ENCODE measurements around the gene KLHL21. TPM values are rescaled to one million over a fixed set of nuclear protein-coding genes. Genes with fewer than 3 reads are reported as not detected.

The KLHL21 gene
- total RNA-seq, 1 donor from 2014 or later = 26.0 TPM

DNA sequence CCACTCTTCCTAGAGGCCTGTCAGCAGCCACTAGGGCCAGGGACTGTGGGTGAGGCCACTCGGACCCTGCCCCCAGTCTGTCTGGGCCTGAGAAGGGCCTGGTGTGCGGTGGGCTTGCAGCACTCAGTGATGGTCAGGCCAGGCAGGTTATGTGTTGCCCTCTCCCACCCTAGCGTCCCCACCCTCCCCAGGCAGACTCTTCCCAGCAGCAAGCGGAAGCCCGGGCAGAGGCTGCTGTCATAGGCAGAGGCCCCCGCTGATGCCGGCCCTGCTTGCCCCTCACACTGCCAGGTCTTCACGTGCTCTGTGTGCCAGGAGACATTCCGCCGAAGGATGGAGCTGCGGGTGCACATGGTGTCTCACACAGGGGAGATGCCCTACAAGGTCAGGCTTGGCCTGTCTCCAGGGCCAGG is 16.3 kb downstream of the KLHL21 start:
- intact Hi-C loops (cut with micrococcal nuclease) = no loop called here

DNA sequence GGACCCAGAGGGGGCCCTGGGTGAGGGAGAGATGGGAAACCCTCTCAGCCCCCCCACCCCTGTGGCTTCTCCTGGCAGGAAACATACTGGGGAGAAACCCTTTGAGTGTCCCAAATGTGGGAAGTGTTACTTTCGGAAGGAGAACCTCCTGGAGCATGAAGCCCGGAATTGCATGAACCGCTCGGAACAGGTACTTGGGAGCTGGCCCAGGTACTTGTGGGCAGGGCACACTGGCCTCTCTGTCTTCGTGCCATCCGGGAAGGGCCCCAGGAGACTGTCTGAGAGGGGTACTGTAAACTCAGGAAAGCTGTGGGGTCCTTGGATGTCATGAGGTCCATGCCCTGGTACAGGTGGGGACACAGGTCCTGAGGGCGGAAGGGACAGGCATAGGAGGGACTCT is 16.8 kb downstream of the KLHL21 start:
- intact Hi-C loops (cut with micrococcal nuclease) = no loop called here

DNA sequence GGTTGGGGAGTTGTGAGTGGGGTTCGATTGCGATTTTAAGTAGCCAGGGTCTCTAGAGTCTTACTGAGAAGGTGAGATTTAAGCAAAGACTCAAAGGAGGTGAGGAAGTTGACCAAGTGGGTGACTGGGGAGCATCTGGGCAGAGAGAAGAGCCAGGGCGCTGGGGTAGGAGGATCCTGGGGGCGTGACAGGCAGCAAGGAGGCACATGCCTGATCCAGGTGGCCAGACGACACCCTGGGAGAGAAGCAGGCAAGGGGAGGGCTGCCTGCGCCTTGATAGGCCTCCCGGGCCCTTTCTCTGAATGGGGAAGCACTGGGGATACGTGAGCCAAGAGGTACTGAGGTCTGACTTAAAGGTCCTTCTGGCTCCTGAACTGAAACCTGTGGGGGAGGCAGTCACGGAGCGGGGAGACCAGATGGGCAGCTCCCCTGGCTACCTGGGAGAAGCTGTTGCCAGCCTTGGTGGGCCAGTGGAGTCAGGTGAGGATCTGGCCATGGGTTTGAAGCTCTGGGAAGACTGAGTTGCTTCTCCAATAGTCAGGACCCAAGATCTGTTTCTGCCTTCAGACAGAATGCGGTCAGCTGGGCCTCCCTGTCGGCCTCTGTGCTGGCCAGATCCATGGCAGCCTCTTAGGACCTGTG is 17.5 kb downstream of the KLHL21 start:
- intact Hi-C loops (cut with micrococcal nuclease) = no loop called here

DNA sequence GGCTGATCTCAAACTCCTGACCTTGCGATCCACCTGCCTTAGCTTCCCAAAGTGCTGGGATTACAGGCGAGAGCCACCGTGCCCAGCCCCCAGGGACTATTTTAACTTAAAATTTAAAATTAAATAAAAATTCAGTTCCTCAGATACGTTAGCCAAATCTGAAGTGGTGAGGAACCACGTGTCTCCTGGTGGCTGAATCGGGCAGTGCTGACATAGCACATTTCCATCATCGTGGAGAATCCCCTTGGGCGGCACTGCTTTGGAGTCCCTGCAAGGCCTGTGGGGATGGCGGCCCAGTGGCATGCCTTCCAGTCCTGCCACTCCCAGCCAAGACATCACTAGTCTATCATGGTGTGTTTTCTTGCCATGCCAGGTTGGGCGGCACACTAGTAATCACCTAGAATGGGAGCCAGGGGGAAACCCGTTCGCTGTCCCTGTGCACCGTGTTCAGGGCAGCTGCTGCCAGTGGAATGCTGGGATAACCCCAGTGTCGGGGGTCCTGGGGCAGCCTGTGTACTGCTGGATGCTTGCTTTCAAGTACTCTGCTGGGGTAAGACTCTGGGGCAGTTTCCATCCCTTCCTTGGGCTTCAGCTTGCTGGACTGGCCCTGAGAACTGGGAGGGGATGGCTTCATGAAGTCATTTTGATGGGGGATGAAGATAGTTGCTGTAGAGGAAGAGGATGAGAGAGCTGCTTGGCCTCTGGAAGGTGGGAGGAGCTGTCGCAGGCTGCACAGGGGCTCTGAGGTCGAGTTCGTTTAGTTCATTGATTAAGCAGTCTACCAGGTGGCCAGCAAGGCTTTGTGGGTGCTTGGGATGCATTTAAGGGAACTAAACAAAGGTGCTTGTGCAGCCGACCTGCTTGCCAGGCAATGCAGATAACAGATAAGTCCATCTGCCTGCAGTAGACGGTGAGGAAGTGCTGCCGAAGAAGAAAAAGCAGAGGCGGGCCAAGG is 18.3 kb downstream of the KLHL21 start:
- intact Hi-C loops (cut with micrococcal nuclease) = no loop called here

DNA sequence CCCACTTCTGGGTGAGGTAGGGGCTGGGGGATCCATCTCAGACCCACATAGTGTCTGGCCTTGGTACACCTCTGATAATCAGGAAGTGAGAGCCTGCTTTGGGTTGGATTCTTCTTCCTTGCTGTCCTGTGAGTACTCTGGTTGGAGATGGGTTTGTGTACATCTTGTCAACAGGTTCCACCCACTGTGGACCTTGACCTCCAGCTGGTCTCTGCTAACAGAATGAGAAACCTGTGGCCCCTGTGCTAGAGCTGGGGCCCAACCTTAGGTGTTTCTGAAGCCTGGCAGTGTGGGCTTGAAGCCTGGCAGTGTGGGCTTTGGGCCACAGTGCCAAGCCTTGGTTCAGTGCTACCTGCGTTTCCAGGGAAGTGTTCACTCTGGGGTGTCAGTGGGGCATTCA is 20.3 kb downstream of the KLHL21 start:
- intact Hi-C loops (cut with micrococcal nuclease) = no loop called here

DNA sequence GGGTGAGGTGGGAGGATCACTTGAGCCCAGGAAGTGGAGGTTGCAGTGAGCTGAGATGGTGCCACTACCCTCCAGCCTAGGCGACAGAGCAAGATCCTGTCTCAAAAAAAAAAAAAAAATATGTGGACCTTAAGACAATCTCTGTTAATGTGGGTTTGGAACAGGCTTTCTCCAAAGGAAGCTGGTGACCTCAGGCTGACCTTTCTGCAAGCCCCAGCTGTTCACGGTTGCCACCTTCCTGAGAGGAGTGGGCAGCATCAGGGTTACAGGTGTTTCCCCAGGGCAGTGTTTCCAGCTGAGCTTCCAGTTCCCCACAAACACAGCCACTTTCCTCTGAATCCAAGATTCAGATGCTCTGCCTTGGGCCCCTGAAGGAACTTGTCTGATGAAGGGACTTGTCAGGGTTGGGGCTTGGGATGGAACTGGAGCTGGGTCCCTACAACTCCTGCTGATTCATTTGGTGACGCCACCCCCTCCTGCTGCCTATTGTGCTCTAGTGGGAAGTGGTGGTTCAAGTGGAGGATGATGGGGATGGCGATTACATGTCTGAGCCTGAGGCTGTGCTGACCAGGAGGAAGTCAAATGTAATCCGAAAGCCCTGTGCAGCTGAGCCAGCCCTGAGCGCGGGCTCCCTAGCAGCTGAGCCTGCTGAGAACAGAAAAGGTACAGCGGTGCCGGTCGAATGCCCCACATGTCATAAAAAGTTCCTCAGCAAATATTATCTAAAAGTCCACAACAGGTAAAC is 20.9 kb downstream of the KLHL21 start:
- intact Hi-C loops (cut with micrococcal nuclease) = no loop called here

DNA sequence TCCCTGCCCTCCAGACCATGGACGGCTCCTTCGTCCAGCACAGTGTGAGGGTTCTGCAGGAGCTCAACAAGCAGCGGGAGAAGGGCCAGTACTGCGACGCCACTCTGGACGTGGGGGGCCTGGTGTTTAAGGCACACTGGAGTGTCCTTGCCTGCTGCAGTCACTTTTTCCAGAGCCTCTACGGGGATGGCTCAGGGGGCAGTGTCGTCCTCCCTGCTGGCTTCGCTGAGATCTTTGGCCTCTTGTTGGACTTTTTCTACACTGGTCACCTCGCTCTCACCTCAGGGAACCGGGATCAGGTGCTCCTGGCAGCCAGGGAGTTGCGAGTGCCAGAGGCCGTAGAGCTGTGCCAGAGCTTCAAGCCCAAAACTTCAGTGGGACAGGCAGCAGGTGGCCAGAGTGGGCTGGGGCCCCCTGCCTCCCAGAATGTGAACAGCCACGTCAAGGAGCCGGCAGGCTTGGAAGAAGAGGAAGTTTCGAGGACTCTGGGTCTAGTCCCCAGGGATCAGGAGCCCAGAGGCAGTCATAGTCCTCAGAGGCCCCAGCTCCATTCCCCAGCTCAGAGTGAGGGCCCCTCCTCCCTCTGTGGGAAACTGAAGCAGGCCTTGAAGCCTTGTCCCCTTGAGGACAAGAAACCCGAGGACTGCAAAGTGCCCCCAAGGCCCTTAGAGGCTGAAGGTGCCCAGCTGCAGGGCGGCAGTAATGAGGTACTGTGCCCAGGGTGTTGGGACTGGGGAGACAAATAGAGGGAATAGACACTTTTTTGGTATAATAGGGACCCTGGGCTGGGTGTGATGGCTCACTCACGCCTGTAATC is 21.9 kb downstream of the KLHL21 start:
- intact Hi-C loops (cut with micrococcal nuclease) = no loop called here

DNA sequence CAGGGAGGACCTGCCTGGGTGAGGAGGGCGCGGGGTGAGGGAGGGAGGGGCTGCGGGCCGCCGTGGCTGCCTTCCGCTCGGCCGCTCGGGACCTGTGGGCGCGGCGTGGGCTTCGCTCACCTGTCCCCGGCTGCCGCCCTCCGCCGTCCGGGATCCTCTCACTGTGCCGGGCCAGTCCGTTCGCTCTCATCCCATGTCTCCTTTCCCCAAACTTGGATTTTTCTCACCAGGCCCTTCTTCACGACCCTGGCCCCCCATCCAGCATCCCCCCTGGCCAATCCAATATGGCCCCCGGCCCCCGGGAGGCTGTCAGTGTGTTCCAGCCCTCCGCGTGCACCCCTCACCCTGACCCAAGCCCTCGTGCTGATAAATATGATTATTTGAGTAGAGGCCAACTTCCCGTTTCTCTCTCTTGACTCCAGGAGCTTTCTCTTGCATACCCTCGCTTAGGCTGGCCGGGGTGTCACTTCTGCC is 22.5 kb downstream of the KLHL21 start:
- intact Hi-C loops (cut with micrococcal nuclease) = no loop called here

DNA sequence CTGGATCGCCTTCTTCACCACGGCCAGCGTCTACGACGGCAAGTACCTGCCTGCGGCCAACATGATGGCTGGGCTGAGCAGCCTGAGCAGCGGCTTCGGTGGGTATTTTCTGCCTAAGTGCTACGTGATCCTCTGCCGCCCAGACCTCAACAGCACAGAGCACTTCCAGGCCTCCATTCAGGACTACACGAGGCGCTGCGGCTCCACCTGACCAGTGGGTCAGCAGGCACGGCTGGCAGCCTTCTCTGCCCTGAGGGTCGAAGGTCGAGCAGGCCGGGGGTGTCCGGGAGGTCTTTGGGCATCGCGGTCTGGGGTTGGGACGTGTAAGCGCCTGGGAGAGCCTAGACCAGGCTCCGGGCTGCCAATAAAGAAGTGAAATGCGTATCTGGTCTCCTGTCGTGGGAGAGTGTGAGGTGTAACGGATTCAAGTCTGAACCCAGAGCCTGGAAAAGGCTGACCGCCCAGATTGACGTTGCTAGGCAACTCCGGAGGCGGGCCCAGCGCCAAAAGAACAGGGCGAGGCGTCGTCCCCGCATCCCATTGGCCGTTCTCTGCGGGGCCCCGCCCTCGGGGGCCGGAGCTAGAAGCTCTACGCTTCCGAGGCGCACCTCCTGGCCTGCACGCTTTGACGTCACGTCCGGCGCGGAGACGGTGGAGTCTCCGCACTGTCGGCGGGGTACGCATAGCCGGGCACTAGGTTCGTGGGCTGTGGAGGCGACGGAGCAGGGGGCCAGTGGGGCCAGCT is 23.1 kb downstream of the KLHL21 start, which contains the start of gene ZBTB48:
Gene ZBTB48 (plus strand): TSS at position 621 of the 745 bp plus-strand sequence. CDS start 616 bp downstream, outside the sequence.
- intact Hi-C loops (cut with micrococcal nuclease) = loop anchor here (1.0 kb wide), 5 partner anchors 22 to 206 kb away; partner anchors contain the start of genes CAMTA1, NOL9 and PHF13

DNA sequence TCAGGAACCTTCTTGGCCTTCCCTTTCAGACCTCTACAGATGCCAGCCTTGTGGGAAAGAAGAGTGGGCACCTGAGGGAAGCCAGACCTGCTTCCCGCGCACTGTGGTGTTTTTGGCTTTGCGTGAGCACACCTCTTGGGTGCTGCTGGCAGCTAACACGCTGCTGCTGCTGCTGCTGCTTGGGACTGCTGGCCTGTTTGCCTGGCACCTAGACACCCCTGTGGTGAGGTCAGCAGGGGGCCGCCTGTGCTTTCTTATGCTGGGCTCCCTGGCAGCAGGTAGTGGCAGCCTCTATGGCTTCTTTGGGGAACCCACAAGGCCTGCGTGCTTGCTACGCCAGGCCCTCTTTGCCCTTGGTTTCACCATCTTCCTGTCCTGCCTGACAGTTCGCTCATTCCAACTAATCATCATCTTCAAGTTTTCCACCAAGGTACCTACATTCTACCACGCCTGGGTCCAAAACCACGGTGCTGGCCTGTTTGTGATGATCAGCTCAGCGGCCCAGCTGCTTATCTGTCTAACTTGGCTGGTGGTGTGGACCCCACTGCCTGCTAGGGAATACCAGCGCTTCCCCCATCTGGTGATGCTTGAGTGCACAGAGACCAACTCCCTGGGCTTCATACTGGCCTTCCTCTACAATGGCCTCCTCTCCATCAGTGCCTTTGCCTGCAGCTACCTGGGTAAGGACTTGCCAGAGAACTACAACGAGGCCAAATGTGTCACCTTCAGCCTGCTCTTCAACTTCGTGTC is 23.9 kb downstream of the KLHL21 start:
- intact Hi-C loops (cut with micrococcal nuclease) = loop anchor here (1.0 kb wide), 5 partner anchors 23 to 207 kb away; partner anchors contain the start of genes CAMTA1, NOL9 and PHF13

DNA sequence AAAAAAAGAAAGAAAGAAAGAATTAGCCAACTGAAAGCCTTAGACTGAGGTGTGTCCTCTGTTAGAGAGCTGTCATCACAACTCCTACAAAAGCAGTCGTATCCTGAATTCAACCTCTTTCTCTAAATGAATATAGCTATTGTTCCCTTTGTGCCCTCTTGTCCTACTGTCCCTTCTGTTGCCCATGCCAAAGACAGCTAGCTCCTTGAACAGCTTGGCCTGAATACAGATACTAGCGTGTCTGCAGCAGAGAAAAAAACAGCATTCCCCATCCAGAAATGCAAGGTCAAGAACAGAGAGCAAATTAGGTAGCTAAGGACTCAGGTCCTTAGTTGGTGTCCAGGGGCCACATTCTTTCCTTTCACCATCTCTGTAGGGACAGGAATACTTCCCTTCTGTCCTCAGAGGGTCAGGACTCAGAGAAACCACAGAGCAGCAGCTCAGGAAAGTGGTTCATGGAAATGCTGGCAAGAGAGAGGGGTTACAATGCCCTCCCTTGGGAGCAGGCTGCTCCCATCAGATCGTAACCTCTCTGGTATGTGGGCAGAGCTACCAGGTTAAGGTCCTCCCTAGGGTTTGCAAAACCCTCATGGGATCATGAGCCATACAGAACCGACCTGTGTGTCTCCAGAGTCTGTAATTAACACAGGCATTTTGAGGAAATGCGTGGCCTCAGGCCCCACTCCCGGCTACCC is 24.7 kb downstream of the KLHL21 start:
- intact Hi-C loops (cut with micrococcal nuclease) = no loop called here

DNA sequence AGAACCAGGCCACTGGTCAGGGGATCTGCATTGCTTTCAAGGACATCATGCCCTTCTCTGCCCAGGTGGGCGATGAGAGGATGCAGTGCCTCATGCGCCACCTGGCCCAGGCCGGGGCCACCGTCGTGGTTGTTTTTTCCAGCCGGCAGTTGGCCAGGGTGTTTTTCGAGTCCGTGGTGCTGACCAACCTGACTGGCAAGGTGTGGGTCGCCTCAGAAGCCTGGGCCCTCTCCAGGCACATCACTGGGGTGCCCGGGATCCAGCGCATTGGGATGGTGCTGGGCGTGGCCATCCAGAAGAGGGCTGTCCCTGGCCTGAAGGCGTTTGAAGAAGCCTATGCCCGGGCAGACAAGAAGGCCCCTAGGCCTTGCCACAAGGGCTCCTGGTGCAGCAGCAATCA is 27.9 kb downstream of the KLHL21 start:
- intact Hi-C loops (cut with micrococcal nuclease) = no loop called here

DNA sequence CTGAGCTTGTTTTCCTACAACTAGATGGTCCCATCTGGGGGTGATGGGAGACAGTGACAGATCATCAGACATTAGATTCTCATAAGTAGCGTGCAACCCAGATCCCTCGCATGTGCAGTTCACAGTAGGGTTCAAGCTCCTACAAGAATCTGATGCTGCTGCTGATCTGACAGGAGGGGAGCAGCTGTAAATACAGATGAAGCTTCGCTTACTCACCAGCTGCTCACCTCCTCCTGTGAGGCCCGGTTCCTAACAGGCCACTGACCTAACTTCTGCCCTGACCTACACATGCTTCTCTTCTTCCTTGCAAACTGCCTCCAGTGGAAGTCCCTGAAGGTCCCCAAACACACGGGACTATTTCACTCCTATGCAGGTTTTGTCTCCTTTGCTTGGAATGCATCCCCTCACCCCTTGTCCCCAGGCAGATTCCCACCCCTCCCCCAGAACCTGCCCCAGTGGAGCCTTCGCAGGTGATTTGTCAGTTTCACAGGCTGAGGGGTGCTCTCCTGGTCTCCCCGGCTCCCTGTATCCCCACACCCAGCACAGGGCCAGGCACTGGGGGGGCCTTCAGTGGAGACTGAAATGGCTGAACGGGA is 28.5 kb downstream of the KLHL21 start:
- intact Hi-C loops (cut with micrococcal nuclease) = no loop called here

DNA sequence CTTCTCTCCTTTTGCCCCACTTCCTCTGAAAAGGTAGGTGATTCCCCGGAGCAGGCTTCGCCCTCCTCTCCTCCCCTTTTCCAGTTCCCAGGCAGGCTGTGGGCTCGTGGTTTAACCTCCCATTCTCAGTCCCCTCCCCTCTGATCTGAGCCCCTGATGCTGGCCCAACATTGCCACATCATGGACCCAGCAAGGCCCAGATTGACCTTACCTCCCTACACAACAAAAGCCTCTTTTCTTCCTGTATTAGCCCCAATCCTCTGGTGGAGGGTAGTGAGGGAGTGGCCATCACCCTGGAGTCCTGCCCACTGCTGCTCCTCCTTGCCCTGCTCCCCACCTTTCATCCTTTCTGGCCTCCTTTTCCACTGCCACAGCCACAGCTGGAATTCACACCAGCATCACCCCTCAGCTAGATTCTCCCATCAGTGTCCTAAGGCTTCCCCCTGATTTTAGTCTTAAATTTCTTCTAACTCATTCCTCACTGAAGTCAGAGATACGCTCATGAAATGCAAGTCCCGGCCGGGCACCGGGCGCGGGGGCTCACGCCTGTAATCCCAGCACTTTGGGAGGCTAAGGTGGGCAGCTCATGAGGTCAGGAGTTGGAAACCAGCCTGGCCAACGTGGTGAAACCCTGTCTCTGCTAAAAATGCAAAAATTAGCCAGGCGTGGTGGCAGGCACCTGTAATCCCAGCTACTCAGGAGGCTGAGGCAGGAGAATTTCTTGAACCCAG is 29.9 kb downstream of the KLHL21 start:
- intact Hi-C loops (cut with micrococcal nuclease) = no loop called here

DNA sequence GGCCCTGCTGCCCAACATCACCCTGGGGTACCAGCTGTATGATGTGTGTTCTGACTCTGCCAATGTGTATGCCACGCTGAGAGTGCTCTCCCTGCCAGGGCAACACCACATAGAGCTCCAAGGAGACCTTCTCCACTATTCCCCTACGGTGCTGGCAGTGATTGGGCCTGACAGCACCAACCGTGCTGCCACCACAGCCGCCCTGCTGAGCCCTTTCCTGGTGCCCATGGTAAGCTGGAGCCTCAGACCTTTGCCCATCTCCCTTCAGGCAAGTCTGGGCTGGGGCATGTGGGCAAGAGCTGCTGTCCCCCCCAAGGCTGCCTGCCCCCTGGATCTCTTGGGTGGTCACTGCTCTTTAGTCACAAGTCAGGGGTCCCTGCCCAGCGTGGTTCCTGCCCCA is 31.7 kb downstream of the KLHL21 start:
- intact Hi-C loops (cut with micrococcal nuclease) = no loop called here

DNA sequence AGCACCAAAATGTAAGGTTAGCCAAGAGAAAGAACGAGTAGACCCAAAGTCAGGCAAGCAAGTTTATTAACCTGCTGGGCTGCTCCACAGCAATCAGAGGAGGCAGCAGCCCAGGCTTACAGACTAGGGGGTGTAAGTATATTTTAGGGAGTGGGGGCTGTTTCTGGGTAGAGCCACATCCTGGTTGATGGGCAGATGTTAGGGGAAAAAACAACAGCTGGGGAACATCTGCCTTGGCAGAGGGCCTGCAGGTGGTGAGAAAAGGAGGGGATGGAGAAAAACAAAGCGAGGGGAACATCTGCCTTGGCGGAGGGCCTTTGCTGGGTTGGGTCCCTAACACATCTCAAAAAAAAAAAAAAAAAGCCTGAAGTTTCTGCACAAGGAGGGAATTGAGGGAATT is 32.6 kb downstream of the KLHL21 start:
- intact Hi-C loops (cut with micrococcal nuclease) = no loop called here

DNA sequence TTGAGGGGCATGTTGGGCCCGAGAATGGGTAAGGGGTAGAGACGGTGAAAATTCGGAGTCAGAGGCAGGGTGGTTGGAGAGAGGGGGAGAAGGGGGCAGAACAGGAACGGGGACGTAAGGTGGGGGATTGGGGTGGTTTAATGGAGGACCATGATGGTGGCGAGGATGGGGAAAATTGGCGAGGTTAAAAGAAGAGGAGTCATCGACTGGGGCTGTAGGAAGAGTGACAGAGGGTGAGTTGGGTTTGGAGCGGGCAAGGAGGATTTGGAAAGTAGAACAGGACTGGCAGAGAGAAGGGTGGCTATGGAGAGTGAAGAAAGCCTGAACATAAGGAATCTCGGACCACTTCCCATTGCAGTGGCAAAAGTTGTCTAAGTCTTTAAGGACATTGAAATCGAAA is 33.6 kb downstream of the KLHL21 start:
- intact Hi-C loops (cut with micrococcal nuclease) = no loop called here
